Stimulated activated CD4-positive, alpha-beta T cell treated with anti-CD3 and anti-CD28 coated beads, Interleukin-1b, Interleukin-23, amount 100 ng/mL, for 48 hours (primary cell): ENCODE results near the gene SERPINB6.

Experiments used
- DNase-seq: peaks from one replicate; pipeline ENCODE4 v3.0.0-alpha.2; 2020

The SERPINB6 gene

DNA sequence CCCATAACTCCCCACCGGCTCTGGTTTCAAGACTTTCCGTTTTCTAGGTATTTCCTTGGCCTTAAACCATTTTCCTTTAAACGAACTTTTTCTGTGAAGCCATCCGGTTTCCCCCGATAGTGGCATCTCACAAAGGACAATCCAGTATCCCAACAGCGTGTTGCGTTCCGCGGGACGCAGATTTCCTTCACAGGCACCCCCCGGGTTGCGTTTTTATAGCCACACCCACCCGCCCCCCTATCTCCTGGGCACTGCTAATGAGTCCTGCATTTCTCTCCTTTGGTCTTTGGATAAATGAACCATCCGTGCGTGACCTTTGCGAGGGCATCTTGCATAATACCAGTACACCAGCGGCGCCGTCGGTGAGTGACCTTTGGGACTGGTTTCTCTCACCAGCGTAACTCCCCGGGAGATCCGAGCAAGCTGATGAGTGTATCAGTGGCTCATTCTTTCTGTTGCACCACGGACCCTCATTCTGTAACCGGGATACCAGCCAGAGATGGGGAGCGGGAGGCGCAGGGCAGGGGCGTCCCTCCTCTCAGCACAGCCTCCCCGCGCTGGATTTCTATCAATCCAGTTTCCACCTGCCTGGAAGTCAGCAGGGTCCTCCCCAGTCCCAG is 27.7 kb upstream of the SERPINB6 start:
- peak; percentile 74 for DNase-seq

DNA sequence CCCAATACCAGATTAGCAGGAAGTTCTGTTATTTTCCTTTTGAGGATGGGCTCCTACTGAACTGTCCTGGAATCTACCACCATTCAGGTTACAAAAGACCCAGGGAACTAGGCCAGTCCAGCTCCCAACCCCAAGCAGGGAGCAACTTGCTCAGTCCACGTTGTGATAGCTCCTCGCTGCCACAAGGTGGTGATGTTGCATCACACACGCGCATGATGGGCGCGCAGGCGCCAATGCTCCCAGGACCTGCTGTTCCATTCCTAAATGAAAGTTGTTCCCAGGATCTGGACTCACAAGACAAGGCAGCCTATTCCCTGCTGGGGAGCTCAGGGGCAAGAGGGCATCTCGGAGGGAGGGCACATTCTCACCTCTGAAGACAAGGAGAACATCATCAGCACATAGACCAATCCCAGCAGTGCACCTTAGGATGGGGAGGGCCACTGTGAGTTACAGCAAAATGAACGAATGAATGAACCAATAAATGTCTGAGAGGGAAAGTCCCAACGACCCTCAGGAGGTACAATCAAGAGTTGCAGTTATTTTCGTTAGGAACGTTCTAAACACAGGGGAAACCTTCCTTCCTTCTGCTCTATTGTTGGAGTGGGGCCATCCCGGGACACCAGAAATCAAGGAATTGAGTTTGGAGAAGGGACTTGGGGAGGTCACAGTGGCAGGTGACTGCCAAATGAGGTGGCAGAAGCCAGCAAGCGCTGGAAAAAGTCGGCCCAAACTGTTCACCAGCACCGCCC is 27.1 kb upstream of the SERPINB6 start:
- peak; percentile 55 for DNase-seq

DNA sequence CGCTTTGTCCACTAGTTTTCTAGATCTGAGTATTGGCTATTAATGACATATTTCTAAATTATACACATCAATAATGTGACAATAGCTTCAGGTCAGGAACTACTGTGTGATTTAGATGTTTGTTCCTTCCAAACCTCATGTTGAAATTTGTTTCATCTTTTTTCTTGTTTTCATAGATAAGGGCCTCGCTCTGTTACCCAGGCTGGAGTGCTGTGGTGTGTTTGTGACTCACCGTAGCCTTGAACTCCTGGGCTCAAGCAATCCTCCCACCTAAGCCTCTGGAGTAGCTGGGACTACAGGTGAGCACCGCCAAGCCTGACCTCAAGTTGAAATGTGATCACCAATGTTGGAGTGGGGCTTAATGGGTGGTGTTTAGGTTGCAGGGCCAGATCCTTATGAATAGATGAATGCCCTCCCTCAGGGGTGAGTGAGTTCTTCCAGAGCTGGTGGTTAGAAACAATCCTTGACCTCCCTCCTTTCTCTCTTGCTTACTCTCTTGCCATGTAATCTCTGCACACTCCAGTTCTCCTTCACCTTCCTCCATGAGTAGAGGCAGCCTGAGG is 22.5 kb upstream of the SERPINB6 start:
- DNase-seq, result no peak

DNA sequence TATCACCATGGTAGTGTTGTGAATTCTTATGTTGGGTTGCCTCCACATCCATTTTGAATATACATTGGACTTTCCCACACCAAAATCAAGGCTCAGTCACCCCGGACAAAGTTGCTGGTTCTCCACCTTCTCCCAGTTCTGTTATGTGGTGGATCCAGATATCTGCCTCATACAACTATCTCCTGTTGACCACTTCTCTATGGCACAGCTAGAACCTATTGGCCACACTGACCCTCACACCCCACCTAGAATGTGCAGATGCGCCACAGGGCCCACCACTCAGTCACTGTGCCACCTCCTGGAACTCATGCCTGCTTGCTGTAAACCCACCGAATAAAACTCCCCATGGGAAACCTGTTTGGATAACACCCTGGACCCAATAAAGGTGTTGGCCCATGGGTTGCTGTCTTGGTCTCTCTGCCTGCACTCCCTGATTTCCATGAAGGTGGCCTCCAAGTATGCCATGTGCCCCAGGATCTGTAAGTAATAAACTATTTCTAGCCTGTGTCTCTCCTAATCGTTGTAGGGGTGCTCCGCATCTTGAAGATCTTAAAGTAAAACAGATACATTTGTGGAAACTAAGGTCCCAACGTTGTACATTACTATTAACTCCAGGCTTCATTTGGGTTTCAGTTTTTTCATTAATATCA is 21.1 kb upstream of the SERPINB6 start:
- no peak for DNase-seq

DNA sequence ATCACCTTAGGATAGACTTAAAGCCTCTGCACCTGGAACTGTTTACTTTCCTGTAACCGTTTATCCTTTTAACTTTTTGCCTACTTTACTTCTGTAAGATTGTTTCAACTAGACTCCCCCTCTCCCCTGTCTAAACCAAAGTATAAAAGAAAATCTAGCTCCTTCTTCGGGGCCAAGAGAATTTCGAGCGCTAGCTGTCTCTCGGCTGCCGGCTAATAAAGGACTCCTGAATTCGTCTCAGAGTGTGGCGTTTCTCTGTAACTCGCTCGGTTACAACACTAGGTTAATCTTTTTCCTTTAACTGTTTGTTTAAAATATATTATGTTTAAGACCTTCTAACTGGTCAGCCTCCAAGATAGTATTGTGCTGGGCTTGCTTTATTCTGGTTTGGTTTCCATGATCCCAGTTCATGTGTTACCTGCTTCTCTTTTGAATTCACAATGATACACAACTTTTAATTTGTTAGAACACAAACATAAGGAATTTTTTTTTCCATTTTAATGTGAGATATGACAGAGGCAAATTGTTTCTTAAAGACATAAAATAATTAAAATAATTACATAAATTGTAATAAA is 19.7 kb upstream of the SERPINB6 start:
- no peak for DNase-seq

DNA sequence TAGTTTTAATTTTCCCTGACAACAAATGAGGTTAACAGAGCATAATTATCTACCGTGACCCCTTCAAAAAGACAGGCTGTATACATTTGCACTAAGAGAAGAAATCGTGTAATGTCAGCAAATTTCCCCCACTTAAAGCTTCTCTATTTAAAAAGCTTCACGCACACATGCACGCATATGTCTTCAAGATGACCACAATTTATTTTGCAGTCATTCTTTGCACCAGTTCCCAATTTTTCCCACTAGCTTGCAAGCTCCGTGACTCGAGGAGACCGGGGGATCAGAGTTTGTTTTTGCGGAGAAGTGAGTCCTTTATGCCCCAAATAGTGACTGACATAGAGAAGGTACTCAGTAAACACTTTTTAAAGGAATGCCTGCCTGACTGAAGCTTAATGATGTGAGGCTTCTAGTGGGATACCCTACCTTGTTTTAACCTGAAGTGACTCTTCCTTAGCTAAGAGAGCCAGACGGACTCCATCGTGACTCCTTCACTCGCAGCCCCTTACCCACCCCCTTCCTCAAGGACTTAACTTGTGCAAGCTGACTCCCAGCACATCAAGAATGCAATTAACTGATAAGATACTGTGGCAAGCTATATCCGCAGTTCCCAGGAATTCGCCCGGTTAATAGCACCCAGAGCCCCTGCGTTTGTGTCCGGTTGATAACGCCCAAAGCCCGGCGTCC is 19.0 kb upstream of the SERPINB6 start:
- no peak for DNase-seq

DNA sequence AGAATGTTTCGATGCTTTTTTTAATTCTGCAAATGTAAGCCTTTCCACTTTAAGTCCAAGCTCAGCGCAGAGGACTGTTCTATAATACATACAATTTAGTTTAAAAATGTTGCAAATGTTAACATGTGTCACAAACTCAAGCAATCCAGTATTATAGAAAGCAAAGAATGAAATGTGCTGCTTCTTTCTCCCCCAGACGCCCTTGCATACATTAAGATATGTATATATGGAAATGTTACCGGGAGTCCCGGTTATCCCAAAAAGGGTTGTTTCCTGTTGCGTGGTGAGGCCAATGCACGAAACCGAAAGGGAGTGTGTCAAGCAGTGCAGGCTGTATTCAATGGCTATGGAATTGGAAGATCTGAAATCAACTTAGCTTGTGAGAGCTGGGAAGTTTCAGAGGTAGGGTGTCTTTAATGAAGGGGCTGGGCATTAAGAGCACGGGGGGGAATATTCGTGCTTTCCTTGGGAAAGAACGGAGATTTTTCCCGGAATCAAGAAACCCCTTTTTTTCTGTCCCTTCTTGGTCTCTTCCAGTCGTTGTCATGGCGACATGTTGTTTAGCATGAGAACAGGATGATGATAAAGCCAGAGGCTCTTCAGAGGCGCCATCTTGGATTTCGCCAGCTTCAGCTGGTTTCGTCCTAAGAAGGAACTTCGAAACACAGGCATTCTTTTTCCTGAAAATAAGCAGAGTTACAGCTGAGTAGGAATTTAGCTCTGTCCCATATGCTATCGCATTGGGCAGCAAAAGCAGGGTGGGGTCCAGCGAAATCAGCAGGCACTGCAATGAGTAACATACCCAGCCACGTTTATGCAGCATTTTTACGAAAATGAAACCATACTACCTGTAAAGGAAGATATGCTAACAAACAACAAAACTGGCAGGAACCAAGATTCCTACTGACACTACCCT is 18.2 kb upstream of the SERPINB6 start:
- DNase-seq, result peak; percentile 77

DNA sequence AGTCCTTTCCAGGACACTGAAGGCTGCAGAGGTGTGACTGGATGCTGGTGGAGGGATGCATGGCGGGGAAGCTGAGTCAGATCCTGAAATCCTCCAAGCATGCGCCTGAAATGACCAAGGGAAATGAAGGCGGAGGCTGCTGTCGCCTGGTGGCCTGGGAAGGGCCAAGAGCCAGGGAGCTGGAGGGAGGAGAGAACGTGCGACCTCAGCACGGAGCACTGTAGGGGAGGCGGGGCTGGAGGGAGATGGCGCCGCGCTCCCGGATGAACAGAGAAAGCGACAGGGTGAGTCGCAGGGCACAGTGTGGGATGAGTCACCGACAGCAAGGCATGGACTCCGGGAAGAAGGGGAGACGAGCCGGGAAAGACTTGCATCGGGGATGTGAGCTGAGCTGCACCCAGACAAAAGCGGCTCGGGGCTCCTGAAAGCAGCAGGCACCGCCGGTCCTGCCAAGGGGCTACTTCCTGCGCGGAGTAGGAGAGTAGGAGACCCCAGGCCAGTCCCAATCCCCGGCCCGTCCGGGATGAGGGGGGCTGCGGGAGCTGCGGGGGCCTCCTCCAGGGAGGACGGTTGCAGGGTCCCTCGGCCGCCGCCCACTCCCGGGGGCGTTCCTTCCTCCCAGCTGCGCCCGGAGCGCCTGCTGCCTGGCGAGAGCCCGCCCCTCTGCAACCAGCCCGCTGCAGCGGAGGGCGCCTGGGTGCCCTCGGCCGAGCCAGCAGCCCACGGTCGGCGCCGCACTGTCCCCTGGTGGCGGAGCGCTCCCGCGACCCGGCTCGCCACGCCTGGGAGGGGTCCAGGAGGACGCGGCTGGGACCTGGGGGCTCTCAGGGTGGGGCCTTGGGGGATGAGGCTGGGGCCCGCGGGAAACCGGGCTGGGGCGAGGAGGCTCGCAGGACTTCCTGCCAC is 17.3 kb upstream of the SERPINB6 start:
- peak; percentile 80 for DNase-seq

DNA sequence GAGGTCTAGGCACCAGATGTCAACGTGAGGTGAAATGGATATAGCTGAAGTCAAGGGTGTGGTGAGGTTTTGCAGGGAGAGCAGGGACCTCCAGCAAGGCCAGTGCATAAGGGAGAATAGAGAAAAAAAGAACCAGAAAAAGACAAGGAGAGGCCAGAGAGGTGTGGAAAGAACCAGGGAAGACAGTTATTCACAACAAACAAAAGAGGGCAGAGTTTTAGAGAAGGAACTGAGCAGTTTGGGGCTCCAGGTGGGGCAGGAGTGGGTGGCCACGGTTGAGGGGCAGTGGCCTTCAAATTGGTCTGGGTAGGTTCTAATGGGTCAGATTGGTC is 16.7 kb upstream of the SERPINB6 start:
- DNase-seq, result no peak

DNA sequence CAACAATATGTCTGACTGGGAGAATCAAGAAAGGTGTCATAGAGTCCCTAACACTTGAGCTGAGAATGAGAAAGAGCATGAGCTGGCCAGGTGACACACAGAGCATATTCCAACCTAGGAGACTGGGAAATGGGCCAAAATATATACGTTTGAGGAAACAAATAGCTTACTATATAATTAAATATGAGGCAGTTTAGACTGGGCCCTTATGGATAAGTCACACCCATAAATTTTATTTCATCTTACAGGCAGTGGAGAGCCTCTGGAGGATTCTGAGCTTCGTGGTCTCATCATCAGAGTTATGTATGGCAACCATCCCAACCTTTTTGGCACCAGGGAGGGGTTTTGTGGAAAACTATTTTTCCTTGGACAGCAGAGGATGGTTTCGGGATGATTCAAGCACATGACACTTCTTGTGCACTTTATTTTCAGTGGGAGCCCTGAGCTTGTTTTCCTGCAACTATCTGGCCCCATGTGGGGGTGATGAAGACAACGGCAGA is 15.4 kb upstream of the SERPINB6 start:
- DNase-seq, result no peak

DNA sequence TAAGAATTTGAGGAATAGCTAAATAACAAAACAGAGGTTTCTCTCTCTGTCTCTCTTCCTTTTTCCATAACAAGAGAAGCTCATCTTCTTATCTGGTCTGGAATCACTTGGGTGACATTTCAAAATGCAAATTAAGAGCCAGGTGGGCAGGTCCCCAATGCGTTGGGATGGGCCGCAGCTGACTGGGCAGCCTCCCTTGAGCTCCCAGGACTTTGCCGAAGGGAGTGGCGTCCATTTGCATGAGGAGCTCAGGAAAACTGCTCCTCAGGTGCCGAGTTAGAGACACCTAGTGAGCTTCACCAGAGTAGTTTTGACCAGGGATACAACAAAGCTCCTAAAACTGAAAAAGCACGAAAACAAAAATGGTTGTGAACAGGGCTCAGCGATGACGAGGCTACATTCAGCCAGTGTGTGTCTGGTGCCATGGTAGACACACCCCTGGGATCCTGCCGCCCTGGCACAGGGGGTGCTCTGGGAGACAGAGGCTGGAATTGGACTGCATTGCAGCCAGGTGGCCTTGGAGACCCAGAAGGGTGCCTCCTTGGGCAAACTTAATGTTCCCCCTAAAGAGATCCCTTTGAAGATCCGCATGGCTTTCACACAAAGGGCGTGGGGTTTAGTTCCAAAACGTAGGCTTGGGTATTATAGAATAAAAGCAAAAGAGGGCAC is 13.5 kb upstream of the SERPINB6 start:
- no peak for DNase-seq

DNA sequence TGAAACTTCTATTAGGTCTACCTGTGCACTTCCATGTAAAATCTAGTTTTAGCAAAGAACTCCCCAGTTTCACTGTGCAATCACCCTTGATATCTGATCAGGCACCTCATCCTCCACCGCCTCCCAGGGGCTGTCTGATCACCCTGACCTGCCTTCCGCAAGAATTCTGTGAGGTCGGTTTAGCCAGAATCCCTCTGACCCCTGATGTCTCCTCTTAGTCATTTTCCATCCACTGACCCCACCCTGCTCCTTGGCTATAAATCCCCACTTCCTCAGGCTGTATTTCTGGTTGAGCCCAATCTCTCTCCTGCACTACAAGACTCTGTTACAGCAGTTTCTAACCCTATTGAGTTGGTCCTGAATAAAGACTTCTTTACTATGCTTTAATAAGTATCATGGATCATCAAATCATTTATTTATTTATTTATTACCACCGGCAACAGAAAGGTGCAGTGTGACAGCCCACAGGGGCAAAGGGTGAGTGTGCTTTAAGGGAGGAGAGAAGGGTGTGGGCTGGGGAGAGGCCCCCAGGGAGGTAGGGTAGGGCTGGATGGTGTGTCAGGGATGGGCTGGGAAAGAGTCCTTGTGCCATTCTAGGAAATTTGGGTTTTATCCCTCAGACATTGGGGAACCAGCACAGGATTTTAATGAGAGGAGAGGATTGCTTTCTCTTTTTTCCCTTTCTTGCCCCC is 11.2 kb upstream of the SERPINB6 start:
- no peak for DNase-seq

DNA sequence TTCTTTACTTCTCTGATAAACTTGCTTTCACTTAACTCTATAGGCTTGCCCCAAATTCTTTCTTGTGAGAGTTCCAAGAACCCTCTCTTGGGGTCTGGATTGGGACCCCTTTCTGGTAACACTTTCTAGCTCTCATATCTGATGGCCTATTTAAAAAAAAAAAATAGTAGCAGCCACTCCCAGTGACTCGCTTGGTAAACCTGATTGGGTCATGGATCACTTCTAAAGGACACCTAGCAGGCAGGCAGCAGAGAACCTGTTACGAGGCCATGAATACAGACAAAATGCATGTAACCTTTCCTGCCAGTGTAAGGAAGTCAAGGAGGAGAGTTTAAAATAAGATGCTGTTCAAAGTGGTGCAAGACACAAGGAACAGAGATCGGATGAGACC is 9.1 kb upstream of the SERPINB6 start:
- no peak for DNase-seq

DNA sequence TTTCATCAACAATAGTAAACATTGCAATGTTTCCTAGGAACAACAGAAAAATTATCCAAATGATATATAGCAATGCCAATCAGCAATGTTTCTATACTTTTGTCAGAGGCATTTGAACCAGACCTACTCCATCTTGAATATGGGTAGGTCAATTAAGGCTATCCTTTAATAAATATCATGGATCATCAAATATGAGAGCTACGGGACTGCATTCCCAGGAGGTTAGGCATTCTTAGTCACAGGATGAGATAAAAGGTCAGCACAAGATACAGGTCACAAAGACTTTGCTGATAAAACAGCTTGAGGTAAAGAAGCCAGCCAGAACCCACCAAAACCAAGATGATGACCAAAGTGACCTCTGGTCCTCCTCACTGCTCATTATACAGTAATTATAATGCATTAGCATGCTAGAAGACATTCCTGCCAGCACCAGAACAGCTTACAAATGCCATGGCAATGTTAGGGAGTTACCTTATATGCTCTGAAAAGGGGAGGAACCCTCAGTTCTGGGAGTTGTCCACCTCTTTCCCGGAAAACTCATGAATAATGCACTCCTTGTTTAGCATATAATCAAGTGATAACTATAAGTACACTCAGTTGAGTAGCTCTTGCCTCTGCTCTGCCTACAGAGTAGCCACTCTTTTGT is 8.6 kb upstream of the SERPINB6 start:
- DNase-seq, result no peak

DNA sequence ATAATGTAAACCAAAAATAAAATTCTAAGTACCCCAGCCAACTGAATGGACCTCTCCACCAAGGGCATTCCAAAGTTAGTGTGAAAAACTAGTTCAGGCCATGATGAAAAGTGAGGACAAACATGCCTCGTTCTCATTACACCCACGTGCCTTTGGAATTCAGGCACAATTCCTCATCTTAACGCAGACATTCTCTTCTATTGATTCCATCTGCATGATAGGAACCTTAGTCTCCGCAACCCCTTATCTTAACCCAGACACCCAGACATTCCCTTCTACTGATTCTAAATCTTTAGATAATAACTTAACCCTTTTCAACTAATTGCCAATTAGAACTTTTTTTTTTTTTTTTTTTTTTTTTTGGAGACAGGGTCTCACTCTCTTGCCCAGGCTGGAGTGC is 7.6 kb upstream of the SERPINB6 start:
- DNase-seq, result no peak

DNA sequence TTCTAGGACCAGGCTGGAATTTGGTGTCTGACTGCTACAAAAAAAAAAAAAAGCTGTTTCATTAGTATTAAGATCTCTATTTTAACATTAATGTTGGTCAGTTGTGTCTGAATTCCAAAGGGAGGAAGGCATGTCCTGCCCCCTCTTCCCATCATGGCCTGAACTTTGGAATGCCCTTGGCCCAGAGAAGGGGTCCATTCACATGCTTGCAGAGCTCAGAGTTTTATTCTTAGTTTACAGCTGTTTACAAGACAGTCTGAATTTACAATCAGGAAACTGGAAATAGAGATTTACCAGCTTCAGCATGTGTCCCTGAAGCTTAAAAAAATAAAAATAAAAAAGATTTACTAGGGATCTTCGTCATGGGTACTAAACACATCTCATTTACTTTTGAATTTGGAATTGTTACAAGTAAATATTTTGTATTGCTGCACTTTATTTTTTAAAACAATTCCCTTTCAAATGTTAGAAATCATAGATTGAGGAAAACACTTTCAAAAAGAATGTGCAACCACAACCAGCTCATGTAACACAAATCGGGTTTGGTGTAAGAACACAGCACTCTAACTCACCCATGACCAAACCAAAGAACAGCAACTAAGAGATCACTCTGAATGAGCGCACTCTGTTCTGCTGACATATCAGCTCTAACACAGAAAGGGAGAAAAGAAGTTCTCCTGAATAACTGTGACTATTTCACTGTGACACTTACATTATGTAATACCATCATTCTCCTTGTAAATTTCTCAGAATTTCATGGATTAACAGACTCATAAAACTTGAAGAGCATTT is 6.6 kb upstream of the SERPINB6 start:
- no peak for DNase-seq

DNA sequence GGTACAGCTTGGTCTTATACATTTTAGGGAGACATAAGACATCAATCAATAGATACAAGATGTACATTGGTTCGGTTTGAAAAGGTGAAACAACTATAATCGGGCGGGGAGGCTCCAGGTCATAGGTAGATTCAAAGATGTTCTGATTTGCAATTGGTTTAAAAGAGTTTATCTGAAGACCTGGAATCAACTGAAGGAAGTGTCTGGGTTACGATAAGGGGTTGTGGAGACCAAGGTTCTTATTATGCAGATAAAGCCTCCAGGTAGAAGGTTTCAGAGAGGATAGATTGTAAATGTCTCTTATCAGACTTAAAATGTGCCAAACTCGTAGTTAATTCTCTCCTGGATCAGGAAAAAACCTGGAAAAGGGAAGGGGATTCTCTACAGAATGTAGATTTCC is 5.9 kb upstream of the SERPINB6 start:
- DNase-seq, result no peak

DNA sequence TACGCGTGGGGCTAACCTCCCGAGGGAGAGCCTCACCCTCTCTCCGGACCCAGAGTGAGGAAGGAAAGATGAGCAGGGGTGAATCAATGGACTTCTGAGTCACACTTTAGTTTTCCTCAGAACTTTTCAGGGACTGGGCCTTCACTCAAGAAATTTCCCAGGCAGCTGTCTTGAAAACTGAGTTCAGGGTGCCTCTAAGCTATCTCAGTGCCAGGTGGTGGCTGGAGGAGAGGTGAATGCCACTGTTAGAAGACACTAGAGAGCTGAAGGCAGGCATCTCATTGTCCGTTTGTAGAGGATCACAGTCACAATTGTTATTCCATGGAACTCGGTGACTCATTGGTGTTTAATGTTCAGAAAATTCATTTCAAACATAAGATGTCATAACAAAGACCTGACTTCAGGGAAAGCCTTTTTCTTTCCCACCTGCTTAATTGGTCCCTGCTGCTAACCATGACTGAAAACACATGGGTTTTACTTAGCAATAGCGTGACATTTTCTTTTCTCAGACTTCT is 5.3 kb upstream of the SERPINB6 start:
- DNase-seq, result no peak
